B cell (primary cell): Measurements from ENCODE around the gene ZNF25.

ENCODE experiments used
- CTCF ChIP-seq: fragments of 200-600 bp; IDR thresholded peaks from one replicate; pipeline ENCODE4 v1.8.0; 2022; ENCODE audit warnings: antibody characterized with exemption, mild to moderate bottlenecking
- EZH2 ChIP-seq: IDR thresholded peaks from 2 replicates; pipeline ENCODE4 v1.6.1; 2012; ENCODE audit warnings: borderline replicate concordance, low read depth, mild to moderate bottlenecking, moderate library complexity, low read length; ENCODE audit not compliant: insufficient read depth, poor library complexity, severe bottlenecking

GRCh38 chr10:37952926-37953325 is 23.5 kb downstream of the ZNF25 start:
- TF ChIP-seq CTCF, result no peak
- no peak for TF ChIP-seq EZH2
